Measurements from ENCODE around the gene KDM5B. TPM values are rescaled to one million over a fixed set of nuclear protein-coding genes. Genes with fewer than 3 reads are reported as not detected.

Gene KDM5B
- total RNA-seq, 2 donors from 2014 or later = 48.2 to 110 TPM

DNA sequence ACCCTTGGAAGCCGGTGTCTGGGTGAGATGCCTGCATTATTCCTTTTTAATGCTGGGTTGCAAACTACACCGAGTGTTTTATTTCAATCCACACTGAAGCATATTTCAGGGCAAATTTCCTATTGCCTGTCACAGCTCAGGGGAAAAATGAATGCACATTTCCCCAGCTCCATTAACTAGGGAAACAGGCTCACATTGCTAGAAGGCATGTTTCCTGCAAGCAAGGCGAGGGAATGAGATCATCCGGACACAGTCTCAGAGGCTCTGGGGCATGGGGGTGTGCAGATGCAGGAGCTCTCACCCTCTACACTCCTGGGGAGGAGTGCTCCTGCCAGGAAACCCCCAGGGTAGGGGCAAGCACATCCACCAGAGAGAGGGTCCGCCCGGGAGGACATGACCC is 122.6 kb downstream of the KDM5B start:
- Histone ChIP-seq H3K36me3 (no peaks in the 10 kb centered on the region), H3K4me3 (no peak overlapping the region), H3K27ac (no peak overlapping the region), H3K4me1 (replicated peaks) (no peaks in the 10 kb centered on the region), H3K9me3 (no peaks in the 10 kb centered on the region), H3K27me3 (replicated peaks; ENCODE audit: insufficient read depth) (no peaks in the 10 kb centered on the region)
- WGBS = 74% methylated on average over 6 of the region's 6 CpGs
- no peak for TF ChIP-seq POLR2A (IDR thresholded peaks at IDR 0.05)
- no peak for TF ChIP-seq CTCF (IDR thresholded peaks at IDR 0.05)
- no peak for TF ChIP-seq POLR2AphosphoS5 (IDR thresholded peaks at IDR 0.05)
- no peak for DNase-seq (ENCODE audit: low spot score)
- intact Hi-C loops (cut with DNase I) = no loop called here

DNA sequence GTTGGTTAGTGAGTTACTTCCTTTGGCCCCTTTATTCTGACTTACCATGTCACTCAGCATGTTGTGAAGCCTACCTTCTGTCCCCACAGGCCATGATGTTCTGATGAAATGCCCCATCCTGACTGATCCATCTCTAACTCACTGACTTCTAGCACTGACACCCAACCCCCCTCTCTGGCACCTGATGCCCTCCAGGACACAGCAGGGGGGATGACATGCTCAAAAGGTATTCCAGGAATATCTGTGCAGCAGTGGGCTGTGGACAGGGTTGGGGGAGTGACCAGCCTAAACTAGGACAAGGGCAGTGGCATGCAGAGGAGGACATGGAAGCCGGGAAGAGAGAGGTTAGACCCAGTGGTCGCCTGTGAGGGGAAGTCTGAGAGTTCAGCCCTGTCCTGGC is 123.5 kb downstream of the KDM5B start:
- Histone ChIP-seq H3K27ac (no peak overlapping the region), H3K36me3 (no peaks in the 10 kb centered on the region), H3K4me3 (no peak overlapping the region), H3K4me1 (replicated peaks) (no peaks in the 10 kb centered on the region), H3K27me3 (replicated peaks; ENCODE audit: insufficient read depth) (no peaks in the 10 kb centered on the region), H3K9me3 (no peaks in the 10 kb centered on the region)
- TF ChIP-seq CTCF (IDR thresholded peaks at IDR 0.05) = no peak
- TF ChIP-seq POLR2A (IDR thresholded peaks at IDR 0.05) = no peak
- no peak for TF ChIP-seq POLR2AphosphoS5 (IDR thresholded peaks at IDR 0.05)
- intact Hi-C loops (cut with DNase I) = no loop called here
- WGBS = 38% methylated on average over 2 of the region's 2 CpGs
- no peak for DNase-seq (ENCODE audit: low spot score)

DNA sequence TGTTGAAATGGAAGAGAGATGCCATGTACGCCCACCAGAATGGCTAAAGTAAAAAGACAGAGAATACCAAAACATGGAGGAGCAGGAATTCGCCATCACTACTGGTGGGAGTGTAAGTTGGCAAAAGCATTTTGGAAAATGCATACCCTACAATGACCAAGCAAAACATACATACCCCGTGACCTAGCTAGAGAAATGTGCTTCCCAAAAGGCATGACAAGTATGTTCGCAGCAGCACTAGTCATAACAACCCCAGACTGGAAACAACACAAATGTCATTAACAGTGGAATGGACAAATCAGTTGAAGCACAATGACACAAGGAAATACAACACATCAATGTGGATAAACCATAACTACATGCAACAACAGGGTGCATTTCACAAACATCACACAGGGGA is 125.2 kb downstream of the KDM5B start:
- DNase-seq (ENCODE audit: low spot score) = no peak
- no peak overlapping the region for H3K27ac ChIP-seq
- no peak for TF ChIP-seq POLR2A (IDR thresholded peaks at IDR 0.05)
- no peak for TF ChIP-seq CTCF (IDR thresholded peaks at IDR 0.05)
- no peak for TF ChIP-seq POLR2AphosphoS5 (IDR thresholded peaks at IDR 0.05)
- no peaks in the 10 kb centered on the region for H3K9me3 ChIP-seq
- WGBS = 91% methylated on average over 4 of the region's 4 CpGs
- H3K4me3 ChIP-seq = no peak overlapping the region
- intact Hi-C loops (cut with DNase I) = no loop called here
- H3K27me3 ChIP-seq (replicated peaks; ENCODE audit: insufficient read depth) = no peaks in the 10 kb centered on the region
- no peaks in the 10 kb centered on the region for H3K4me1 ChIP-seq (replicated peaks)
- no peaks in the 10 kb centered on the region for H3K36me3 ChIP-seq

DNA sequence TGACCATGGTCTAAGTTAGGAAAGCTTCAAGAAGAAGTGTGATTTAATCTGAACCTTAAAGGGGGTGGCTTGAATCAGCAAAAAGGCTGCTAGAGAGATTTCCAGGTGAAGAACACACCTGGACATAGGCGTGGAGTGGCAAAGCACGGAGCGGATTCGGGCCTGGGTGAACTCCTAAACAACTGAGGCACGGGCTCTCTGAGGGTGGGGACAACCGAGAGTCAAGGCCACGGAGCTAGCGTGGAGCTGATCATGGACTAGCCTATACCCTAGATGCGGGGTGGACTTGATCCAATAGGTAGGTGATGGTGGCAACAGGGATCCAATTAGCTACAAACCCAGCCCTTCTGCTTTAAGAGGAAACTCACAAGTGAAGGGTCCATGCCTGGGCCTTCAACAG is 125.7 kb downstream of the KDM5B start:
- intact Hi-C loops (cut with DNase I) = no loop called here
- H3K27ac ChIP-seq = no peak overlapping the region
- 91% methylated on average over 9 of the region's 9 CpGs for WGBS
- no peaks in the 10 kb centered on the region for H3K27me3 ChIP-seq (replicated peaks; ENCODE audit: insufficient read depth)
- no peaks in the 10 kb centered on the region for H3K9me3 ChIP-seq
- no peak overlapping the region for H3K4me3 ChIP-seq
- H3K4me1 ChIP-seq (replicated peaks) = no peaks in the 10 kb centered on the region
- TF ChIP-seq CTCF (IDR thresholded peaks at IDR 0.05) (no peak), POLR2AphosphoS5 (IDR thresholded peaks at IDR 0.05) (no peak), POLR2A (IDR thresholded peaks at IDR 0.05) (no peak)
- no peak for DNase-seq (ENCODE audit: low spot score)
- no peaks in the 10 kb centered on the region for H3K36me3 ChIP-seq

GRCh38 chr1:202681736-202682420 is 126.3 kb downstream of the KDM5B start:
- WGBS = 71% methylated on average over 11 of the region's 11 CpGs

More at GRCh38 chr1:202681736-202682420, 126.3 kb downstream of the KDM5B start:
- Histone ChIP-seq H3K9me3 (no peaks in the 10 kb centered on the region), H3K27ac (no peak overlapping the region), H3K27me3 (replicated peaks; ENCODE audit: insufficient read depth) (no peaks in the 10 kb centered on the region), H3K4me3 (no peak overlapping the region), H3K4me1 (replicated peaks) (no peaks in the 10 kb centered on the region), H3K36me3 (no peaks in the 10 kb centered on the region)
- intact Hi-C loops (cut with DNase I) = no loop called here
- no peak for TF ChIP-seq POLR2A (IDR thresholded peaks at IDR 0.05)
- DNase-seq (ENCODE audit: low spot score) = no peak

Measured in prostate gland (tissue), 2 donors.